Colonic mucosa (tissue), 4 donors: ENCODE measurements around the gene MDFIC2. TPM values are rescaled to one million over a fixed set of nuclear protein-coding genes. Genes with fewer than 3 reads are reported as not detected.

ENCODE experiments used
- DNase-seq: peaks from one replicate; pipeline ENCODE4 v3.0.0-alpha.2; 2020
- H3K27ac ChIP-seq: fragments of 200-600 bp; one replicate; pipeline ENCODE4 v1.8.0; 2021
- H3K27me3 ChIP-seq: fragments of 200-600 bp; one replicate; pipeline ENCODE4 v1.8.0; 2021
- H3K36me3 ChIP-seq: fragments of 200-600 bp; one replicate; pipeline ENCODE4 v1.8.0; 2021
- H3K4me1 ChIP-seq: fragments of 200-600 bp; one replicate; pipeline ENCODE4 v1.8.0; 2021; ENCODE audit warnings: mild to moderate bottlenecking
- H3K4me3 ChIP-seq: fragments of 200-600 bp; one replicate; pipeline ENCODE4 v1.8.0; 2021
- H3K9ac ChIP-seq, 2 donors: one replicate each; pipeline ENCODE4 v1.7.0; 2013; ENCODE audit warnings: control low read depth in 2 of 2, low read depth in 2 of 2, low read length in 2 of 2
- H3K9me3 ChIP-seq: fragments of 200-600 bp; one replicate; pipeline ENCODE4 v1.8.0; 2021
- CTCF ChIP-seq: fragments of 200-600 bp; IDR thresholded peaks from one replicate; pipeline ENCODE4 v1.8.0; 2022; ENCODE audit warnings: antibody characterized with exemption, mild to moderate bottlenecking
- intact Hi-C: fragments of 100-400 bp; cut with DNase I; formaldehyde crosslinking; loops from one replicate; pipeline ENCODE4 v1.14.1; 2022
- total RNA-seq, 2 donors: library from RNA; stranded (reverse); fragmentation: NEBNext Ultra II Directional in 1 of 2; extraction: Animal tissue kit (Norgen Biotek cat#: 25700) in 1 of 2; gene quantifications; one replicate each; pipeline ENCODE4 v1.2.1, GENCODE V29; 2021
- donor health status: healthy.
- donor health status: DM: no; HTN: no; CAD: no.
- donor health status: DM: no; HTN: no; CAD: no.

The MDFIC2 gene
- total RNA-seq, 2 donors from 2014 or later: not detected

- Histone ChIP-seq H3K27ac (no peak overlapping the region), H3K36me3 (no peaks in the 10 kb centered on the region), H3K9me3 (no peaks in the 10 kb centered on the region), H3K9ac (no peak overlapping the region), H3K4me1 (no peaks in the 10 kb centered on the region), H3K4me3 (no peak overlapping the region), H3K27me3 (no peaks in the 10 kb centered on the region)
- TF ChIP-seq CTCF: no peak
- no peak for DNase-seq
- intact Hi-C loops: no loop called here
Measured at GRCh38 chr3:70182166-70182565, 130.3 kb downstream of the MDFIC2 start.

- H3K27ac ChIP-seq: no peak overlapping the region
- intact Hi-C loops: no loop called here
- no peaks in the 10 kb centered on the region for H3K4me1 ChIP-seq
- H3K9me3 ChIP-seq: no peaks in the 10 kb centered on the region
- no peak overlapping the region for H3K9ac ChIP-seq
- TF ChIP-seq CTCF: no peak
- no peaks in the 10 kb centered on the region for H3K27me3 ChIP-seq
- DNase-seq: no peak
- H3K4me3 ChIP-seq: no peak overlapping the region
- H3K36me3 ChIP-seq: no peaks in the 10 kb centered on the region
Measured at GRCh38 chr3:70180664-70181063, 131.8 kb downstream of the MDFIC2 start.

- intact Hi-C loops: no loop called here
- no peaks in the 10 kb centered on the region for H3K9me3 ChIP-seq
- H3K9ac ChIP-seq: no peak overlapping the region
- no peak for TF ChIP-seq CTCF
- H3K27ac ChIP-seq: no peak overlapping the region
- H3K4me1 ChIP-seq: no peaks in the 10 kb centered on the region
- H3K4me3 ChIP-seq: no peak overlapping the region
- DNase-seq: no peak
- no peaks in the 10 kb centered on the region for H3K36me3 ChIP-seq
- H3K27me3 ChIP-seq: no peaks in the 10 kb centered on the region
Measured at GRCh38 chr3:70179111-70179510, 133.3 kb downstream of the MDFIC2 start.

- Histone ChIP-seq H3K9ac (no peak overlapping the region), H3K36me3 (no peaks in the 10 kb centered on the region), H3K27me3 (no peaks in the 10 kb centered on the region), H3K9me3 (no peaks in the 10 kb centered on the region), H3K27ac (no peak overlapping the region), H3K4me1 (no peaks in the 10 kb centered on the region), H3K4me3 (no peak overlapping the region)
- TF ChIP-seq CTCF: no peak
- no peak for DNase-seq
- intact Hi-C loops: no loop called here
Measured at GRCh38 chr3:70177881-70178645, 134.4 kb downstream of the MDFIC2 start.

- Histone ChIP-seq H3K27me3 (no peaks in the 10 kb centered on the region), H3K9me3 (no peaks in the 10 kb centered on the region), H3K9ac (no peak overlapping the region), H3K4me1 (no peaks in the 10 kb centered on the region), H3K36me3 (no peaks in the 10 kb centered on the region), H3K4me3 (no peak overlapping the region), H3K27ac (no peak overlapping the region)
- intact Hi-C loops: no loop called here
- no peak for DNase-seq
- TF ChIP-seq CTCF: no peak
Measured at GRCh38 chr3:70176224-70176623, 136.2 kb downstream of the MDFIC2 start.
